WTC11 (cell line): Measurements from ENCODE around the gene DTNB. TPM values are rescaled to one million over a fixed set of nuclear protein-coding genes. Genes with fewer than 3 reads are reported as not detected.

Experiments used
- ATAC-seq: fragments of 200-7000 bp; cut with Tn5 transposase; 2 replicates; pipeline ENCODE4 v1.10.0; 2021; ENCODE audit warnings: mild to moderate bottlenecking, moderate library complexity
- CTCF ChIA-PET: fragments of 300-600 bp; sonication (Branson Sonifier 250); formaldehyde crosslinking; loops from one replicate; lab custom pipeline; 2021; ENCODE audit warnings: antibody characterized with exemption; lab: Charles Lee
- POLR2A ChIA-PET: fragments of 350-600 bp; sonication (Branson Sonifier 250); formaldehyde crosslinking; loops from one replicate; lab custom pipeline; 2021; ENCODE audit warnings: antibody characterized with exemption; lab: Charles Lee
- DNase-seq: peaks from one replicate; pipeline ENCODE4 v3.0.0; 2021; ENCODE audit warnings: low spot score
- H3K27ac Mint-ChIP-seq: 2 replicates; pipeline ENCODE4 v1.8.0; 2021; ENCODE audit warnings: mixed read lengths
- H3K27me3 Mint-ChIP-seq: 2 replicates; pipeline ENCODE4 v1.8.0; 2021; ENCODE audit warnings: low read depth, mild to moderate bottlenecking, moderate library complexity, mixed read lengths
- H3K36me3 Mint-ChIP-seq: 2 replicates; pipeline ENCODE4 v1.8.0; 2021; ENCODE audit warnings: mixed read lengths
- H3K4me1 Mint-ChIP-seq: 2 replicates; pipeline ENCODE4 v1.8.0; 2022; ENCODE audit warnings: mixed read lengths
- H3K4me3 Mint-ChIP-seq: 2 replicates; pipeline ENCODE4 v1.8.0; 2021; ENCODE audit warnings: mild to moderate bottlenecking, moderate library complexity, mixed read lengths
- H3K9me3 Mint-ChIP-seq: 2 replicates; pipeline ENCODE4 v1.8.0; 2021; ENCODE audit warnings: mixed read lengths
- CBFB ChIP-seq: sonication (generic); formaldehyde crosslinking; IDR thresholded peaks from 2 replicates; pipeline ENCODE4 v1.8.1; 2022; ENCODE audit warnings: mild to moderate bottlenecking, low read depth, missing genetic modification reagents
- FOXK1 ChIP-seq: sonication (generic); formaldehyde crosslinking; IDR thresholded peaks from 2 replicates; pipeline ENCODE4 v1.8.0; 2022; ENCODE audit warnings: mild to moderate bottlenecking, moderate library complexity, missing genetic modification reagents
- GRHL2 ChIP-seq: fragments of 250-450 bp; sonication (Bioruptor Pico); IDR thresholded peaks from 2 replicates; pipeline ENCODE4 v1.8.0; 2022; ENCODE audit warnings: mild to moderate bottlenecking, moderate library complexity; ENCODE audit not compliant: insufficient replicate concordance, severe bottlenecking
- JAZF1 ChIP-seq: fragments of 250-450 bp; sonication (Bioruptor Pico); IDR thresholded peaks from 2 replicates; pipeline ENCODE4 v1.9.0; 2021; ENCODE audit warnings: moderate library complexity, mild to moderate bottlenecking, inconsistent platforms
- JUN ChIP-seq: sonication (generic); formaldehyde crosslinking; IDR thresholded peaks from 2 replicates; pipeline ENCODE4 v1.8.0; 2023; ENCODE audit warnings: mild to moderate bottlenecking, missing genetic modification reagents
- NR2C2 ChIP-seq: sonication (generic); formaldehyde crosslinking; IDR thresholded peaks from 2 replicates; pipeline ENCODE4 v1.8.0; 2022; ENCODE audit warnings: mild to moderate bottlenecking, missing genetic modification reagents
- NR3C1 ChIP-seq: sonication (generic); formaldehyde crosslinking; conservative IDR thresholded peaks from 2 replicates; pipeline ENCODE4 v1.8.1; 2023; ENCODE audit warnings: low read depth, mild to moderate bottlenecking, missing genetic modification reagents
- OVOL2 ChIP-seq: fragments of 250-450 bp; sonication (Bioruptor Pico); IDR thresholded peaks from 2 replicates; pipeline ENCODE4 v1.9.0; 2021; ENCODE audit warnings: mild to moderate bottlenecking, borderline replicate concordance
- TCF7 ChIP-seq: sonication (generic); formaldehyde crosslinking; IDR thresholded peaks from 2 replicates; pipeline ENCODE4 v1.8.0; 2022; ENCODE audit warnings: mild to moderate bottlenecking, low read depth, missing genetic modification reagents, moderate library complexity
- TEAD4 ChIP-seq: sonication (generic); formaldehyde crosslinking; IDR thresholded peaks from 2 replicates; pipeline ENCODE4 v1.8.0; 2022; ENCODE audit warnings: mild to moderate bottlenecking, missing genetic modification reagents
- TP53 ChIP-seq: sonication (generic); formaldehyde crosslinking; IDR thresholded peaks from 2 replicates; pipeline ENCODE4 v1.8.1; 2023; ENCODE audit warnings: mild to moderate bottlenecking, missing genetic modification reagents
- ZNF121 ChIP-seq: sonication (generic); formaldehyde crosslinking; IDR thresholded peaks from 2 replicates; pipeline ENCODE4 v1.8.0; 2023; ENCODE audit warnings: missing genetic modification reagents
- ZNF263 ChIP-seq: sonication (generic); formaldehyde crosslinking; IDR thresholded peaks from 2 replicates; pipeline ENCODE4 v1.8.1; 2022; ENCODE audit warnings: low read depth, mild to moderate bottlenecking, moderate library complexity, missing genetic modification reagents
- total RNA-seq: library from RNA; stranded (reverse); gene quantifications from 3 replicates; pipeline ENCODE4 v1.2.3, GENCODE V29; 2021
- TF ChIP-seq, protein P1 (sequence below): fragments of 250-450 bp; sonication (Bioruptor Pico); IDR thresholded peaks from 2 replicates; pipeline ENCODE4 v1.9.0; 2021; ENCODE audit warnings: mild to moderate bottlenecking
- TF ChIP-seq, protein P2 (sequence below): sonication (generic); formaldehyde crosslinking; IDR thresholded peaks from 2 replicates; pipeline ENCODE4 v1.8.1; 2023; ENCODE audit warnings: mild to moderate bottlenecking, missing genetic modification reagents, borderline replicate concordance
- TF ChIP-seq, protein P3 (sequence below): sonication (generic); formaldehyde crosslinking; IDR thresholded peaks from 2 replicates; pipeline ENCODE4 v1.8.1; 2023; ENCODE audit warnings: mild to moderate bottlenecking, missing genetic modification reagents, moderate library complexity
- TF ChIP-seq, protein P4 (sequence below): fragments of 250-450 bp; sonication (Bioruptor Pico); IDR thresholded peaks from 2 replicates; pipeline ENCODE4 v1.9.0; 2021; ENCODE audit warnings: mild to moderate bottlenecking, borderline replicate concordance
- TF ChIP-seq, protein P5 (sequence below): sonication (generic); formaldehyde crosslinking; IDR thresholded peaks from 2 replicates; pipeline ENCODE4 v1.8.1; 2022; ENCODE audit warnings: low read depth, mild to moderate bottlenecking, moderate library complexity, missing genetic modification reagents, borderline replicate concordance
- TF ChIP-seq, protein P6 (sequence below): sonication (generic); formaldehyde crosslinking; IDR thresholded peaks from 2 replicates; pipeline ENCODE4 v1.8.1; 2023; ENCODE audit warnings: mild to moderate bottlenecking, missing genetic modification reagents

The DTNB gene
- total RNA-seq, 1 experiment from 2014 or later: 39.9 TPM

DNA sequence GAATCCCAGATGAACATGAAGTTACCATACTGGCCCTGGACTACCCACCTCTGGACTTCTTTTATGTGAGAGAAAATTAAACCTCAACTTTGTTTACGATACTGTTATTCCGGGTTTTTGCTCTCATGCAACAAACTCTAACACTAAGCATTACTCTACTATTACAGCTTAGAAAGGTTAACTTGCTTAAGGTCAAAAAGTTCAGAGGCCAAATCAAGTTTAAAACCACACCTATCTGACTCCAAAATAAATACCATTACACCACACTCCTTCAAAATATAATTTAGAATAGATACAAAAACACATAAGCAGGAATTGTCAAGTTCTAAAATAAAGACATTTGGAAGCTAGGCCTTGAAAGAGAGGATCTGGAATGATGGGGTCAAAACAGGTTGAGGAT lies 75.0 kb downstream of the DTNB start (continued):
- TF ChIP-seq, protein P1, sequence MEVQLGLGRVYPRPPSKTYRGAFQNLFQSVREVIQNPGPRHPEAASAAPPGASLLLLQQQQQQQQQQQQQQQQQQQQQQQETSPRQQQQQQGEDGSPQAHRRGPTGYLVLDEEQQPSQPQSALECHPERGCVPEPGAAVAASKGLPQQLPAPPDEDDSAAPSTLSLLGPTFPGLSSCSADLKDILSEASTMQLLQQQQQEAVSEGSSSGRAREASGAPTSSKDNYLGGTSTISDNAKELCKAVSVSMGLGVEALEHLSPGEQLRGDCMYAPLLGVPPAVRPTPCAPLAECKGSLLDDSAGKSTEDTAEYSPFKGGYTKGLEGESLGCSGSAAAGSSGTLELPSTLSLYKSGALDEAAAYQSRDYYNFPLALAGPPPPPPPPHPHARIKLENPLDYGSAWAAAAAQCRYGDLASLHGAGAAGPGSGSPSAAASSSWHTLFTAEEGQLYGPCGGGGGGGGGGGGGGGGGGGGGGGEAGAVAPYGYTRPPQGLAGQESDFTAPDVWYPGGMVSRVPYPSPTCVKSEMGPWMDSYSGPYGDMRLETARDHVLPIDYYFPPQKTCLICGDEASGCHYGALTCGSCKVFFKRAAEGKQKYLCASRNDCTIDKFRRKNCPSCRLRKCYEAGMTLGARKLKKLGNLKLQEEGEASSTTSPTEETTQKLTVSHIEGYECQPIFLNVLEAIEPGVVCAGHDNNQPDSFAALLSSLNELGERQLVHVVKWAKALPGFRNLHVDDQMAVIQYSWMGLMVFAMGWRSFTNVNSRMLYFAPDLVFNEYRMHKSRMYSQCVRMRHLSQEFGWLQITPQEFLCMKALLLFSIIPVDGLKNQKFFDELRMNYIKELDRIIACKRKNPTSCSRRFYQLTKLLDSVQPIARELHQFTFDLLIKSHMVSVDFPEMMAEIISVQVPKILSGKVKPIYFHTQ (CRISPR knock-in tag): no peak
- no peak for TF ChIP-seq TEAD4 (CRISPR knock-in tag)
- no peak for TF ChIP-seq JUN (CRISPR knock-in tag)
- TF ChIP-seq NR3C1 (CRISPR knock-in tag): no peak
- no peak for TF ChIP-seq OVOL2 (CRISPR knock-in tag)
- no peak for TF ChIP-seq JAZF1 (CRISPR knock-in tag)
- TF ChIP-seq, protein P2, sequence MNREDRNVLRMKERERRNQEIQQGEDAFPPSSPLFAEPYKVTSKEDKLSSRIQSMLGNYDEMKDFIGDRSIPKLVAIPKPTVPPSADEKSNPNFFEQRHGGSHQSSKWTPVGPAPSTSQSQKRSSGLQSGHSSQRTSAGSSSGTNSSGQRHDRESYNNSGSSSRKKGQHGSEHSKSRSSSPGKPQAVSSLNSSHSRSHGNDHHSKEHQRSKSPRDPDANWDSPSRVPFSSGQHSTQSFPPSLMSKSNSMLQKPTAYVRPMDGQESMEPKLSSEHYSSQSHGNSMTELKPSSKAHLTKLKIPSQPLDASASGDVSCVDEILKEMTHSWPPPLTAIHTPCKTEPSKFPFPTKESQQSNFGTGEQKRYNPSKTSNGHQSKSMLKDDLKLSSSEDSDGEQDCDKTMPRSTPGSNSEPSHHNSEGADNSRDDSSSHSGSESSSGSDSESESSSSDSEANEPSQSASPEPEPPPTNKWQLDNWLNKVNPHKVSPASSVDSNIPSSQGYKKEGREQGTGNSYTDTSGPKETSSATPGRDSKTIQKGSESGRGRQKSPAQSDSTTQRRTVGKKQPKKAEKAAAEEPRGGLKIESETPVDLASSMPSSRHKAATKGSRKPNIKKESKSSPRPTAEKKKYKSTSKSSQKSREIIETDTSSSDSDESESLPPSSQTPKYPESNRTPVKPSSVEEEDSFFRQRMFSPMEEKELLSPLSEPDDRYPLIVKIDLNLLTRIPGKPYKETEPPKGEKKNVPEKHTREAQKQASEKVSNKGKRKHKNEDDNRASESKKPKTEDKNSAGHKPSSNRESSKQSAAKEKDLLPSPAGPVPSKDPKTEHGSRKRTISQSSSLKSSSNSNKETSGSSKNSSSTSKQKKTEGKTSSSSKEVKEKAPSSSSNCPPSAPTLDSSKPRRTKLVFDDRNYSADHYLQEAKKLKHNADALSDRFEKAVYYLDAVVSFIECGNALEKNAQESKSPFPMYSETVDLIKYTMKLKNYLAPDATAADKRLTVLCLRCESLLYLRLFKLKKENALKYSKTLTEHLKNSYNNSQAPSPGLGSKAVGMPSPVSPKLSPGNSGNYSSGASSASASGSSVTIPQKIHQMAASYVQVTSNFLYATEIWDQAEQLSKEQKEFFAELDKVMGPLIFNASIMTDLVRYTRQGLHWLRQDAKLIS (CRISPR knock-in tag): no peak
- TF ChIP-seq, protein P3, sequence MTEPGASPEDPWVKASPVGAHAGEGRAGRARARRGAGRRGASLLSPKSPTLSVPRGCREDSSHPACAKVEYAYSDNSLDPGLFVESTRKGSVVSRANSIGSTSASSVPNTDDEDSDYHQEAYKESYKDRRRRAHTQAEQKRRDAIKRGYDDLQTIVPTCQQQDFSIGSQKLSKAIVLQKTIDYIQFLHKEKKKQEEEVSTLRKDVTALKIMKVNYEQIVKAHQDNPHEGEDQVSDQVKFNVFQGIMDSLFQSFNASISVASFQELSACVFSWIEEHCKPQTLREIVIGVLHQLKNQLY (CRISPR knock-in tag): no peak
- TF ChIP-seq, protein P4, sequence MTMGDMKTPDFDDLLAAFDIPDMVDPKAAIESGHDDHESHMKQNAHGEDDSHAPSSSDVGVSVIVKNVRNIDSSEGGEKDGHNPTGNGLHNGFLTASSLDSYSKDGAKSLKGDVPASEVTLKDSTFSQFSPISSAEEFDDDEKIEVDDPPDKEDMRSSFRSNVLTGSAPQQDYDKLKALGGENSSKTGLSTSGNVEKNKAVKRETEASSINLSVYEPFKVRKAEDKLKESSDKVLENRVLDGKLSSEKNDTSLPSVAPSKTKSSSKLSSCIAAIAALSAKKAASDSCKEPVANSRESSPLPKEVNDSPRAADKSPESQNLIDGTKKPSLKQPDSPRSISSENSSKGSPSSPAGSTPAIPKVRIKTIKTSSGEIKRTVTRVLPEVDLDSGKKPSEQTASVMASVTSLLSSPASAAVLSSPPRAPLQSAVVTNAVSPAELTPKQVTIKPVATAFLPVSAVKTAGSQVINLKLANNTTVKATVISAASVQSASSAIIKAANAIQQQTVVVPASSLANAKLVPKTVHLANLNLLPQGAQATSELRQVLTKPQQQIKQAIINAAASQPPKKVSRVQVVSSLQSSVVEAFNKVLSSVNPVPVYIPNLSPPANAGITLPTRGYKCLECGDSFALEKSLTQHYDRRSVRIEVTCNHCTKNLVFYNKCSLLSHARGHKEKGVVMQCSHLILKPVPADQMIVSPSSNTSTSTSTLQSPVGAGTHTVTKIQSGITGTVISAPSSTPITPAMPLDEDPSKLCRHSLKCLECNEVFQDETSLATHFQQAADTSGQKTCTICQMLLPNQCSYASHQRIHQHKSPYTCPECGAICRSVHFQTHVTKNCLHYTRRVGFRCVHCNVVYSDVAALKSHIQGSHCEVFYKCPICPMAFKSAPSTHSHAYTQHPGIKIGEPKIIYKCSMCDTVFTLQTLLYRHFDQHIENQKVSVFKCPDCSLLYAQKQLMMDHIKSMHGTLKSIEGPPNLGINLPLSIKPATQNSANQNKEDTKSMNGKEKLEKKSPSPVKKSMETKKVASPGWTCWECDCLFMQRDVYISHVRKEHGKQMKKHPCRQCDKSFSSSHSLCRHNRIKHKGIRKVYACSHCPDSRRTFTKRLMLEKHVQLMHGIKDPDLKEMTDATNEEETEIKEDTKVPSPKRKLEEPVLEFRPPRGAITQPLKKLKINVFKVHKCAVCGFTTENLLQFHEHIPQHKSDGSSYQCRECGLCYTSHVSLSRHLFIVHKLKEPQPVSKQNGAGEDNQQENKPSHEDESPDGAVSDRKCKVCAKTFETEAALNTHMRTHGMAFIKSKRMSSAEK (CRISPR knock-in tag): no peak

DNA sequence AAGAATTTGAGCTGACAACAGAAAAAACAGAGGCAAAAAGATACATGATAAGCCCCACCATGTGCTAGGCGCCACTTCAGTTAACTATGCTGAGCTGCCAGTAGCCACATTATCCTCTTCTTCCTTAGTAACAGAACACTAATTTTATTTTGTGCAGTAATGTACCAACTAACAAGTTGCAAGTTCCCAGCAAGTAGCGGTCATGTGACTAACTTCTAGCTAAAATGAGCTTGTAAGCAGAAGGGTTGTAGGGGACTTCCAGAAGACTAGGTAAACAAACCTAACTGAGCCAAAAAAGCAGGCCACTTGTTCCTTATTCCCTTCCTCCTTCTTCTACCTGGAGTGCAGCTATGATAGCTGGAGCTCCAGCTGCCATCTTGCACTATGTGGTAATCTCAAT lies 75.5 kb downstream of the DTNB start:
- POLR2A ChIA-PET: no interaction called here
- ATAC-seq: no peak

More for the DNA sequence above, 75.5 kb downstream of the DTNB start:
- Mint-ChIP-seq H3K4me1 (peaks cover 9% of the 10 kb centered on the region), H3K27me3 (no peaks in the 10 kb centered on the region), H3K4me3 (no peak overlapping the region), H3K27ac (no peak overlapping the region), H3K9me3 (no peaks in the 10 kb centered on the region), H3K36me3 (peaks cover 6% of the 10 kb centered on the region)
- TF ChIP-seq JAZF1 (CRISPR knock-in tag): no peak
- no peak for TF ChIP-seq ZNF263 (CRISPR knock-in tag)
- TF ChIP-seq TP53 (CRISPR knock-in tag): no peak
- TF ChIP-seq NR2C2 (CRISPR knock-in tag): no peak
- TF ChIP-seq GRHL2: no peak
- no peak for TF ChIP-seq CBFB (CRISPR knock-in tag)
- no peak for TF ChIP-seq FOXK1 (CRISPR knock-in tag)
- TF ChIP-seq, protein P5, sequence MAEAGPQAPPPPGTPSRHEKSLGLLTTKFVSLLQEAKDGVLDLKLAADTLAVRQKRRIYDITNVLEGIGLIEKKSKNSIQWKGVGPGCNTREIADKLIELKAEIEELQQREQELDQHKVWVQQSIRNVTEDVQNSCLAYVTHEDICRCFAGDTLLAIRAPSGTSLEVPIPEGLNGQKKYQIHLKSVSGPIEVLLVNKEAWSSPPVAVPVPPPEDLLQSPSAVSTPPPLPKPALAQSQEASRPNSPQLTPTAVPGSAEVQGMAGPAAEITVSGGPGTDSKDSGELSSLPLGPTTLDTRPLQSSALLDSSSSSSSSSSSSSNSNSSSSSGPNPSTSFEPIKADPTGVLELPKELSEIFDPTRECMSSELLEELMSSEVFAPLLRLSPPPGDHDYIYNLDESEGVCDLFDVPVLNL: no peak
- TF ChIP-seq ZNF121: no peak
- no peak for TF ChIP-seq TCF7 (CRISPR knock-in tag)
- TF ChIP-seq, protein P6, sequence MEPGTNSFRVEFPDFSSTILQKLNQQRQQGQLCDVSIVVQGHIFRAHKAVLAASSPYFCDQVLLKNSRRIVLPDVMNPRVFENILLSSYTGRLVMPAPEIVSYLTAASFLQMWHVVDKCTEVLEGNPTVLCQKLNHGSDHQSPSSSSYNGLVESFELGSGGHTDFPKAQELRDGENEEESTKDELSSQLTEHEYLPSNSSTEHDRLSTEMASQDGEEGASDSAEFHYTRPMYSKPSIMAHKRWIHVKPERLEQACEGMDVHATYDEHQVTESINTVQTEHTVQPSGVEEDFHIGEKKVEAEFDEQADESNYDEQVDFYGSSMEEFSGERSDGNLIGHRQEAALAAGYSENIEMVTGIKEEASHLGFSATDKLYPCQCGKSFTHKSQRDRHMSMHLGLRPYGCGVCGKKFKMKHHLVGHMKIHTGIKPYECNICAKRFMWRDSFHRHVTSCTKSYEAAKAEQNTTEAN: no peak
- no peak for DNase-seq
- CTCF ChIA-PET: interaction anchor here (1.1 to 2.1 kb wide), 3 partner anchors 9 to 102 kb away, joined by 5 to 11 read pairs (median 6); no protein-coding TSS in a partner anchor
